Smooth muscle cell (in vitro differentiated cells): Measurements from ENCODE around the gene TNP2. TPM values are rescaled to one million over a fixed set of nuclear protein-coding genes. Genes with fewer than 3 reads are reported as not detected.
"Not testable (repeated sequence)": the region's sequence is repeated elsewhere in the genome, so short reads cannot be mapped to it uniquely, and the experiment has no call there.

ENCODE experiments used
- DNase-seq: peaks from one replicate; lab custom pipeline; 2025; ENCODE audit not compliant: unreplicated experiment; lab: John Stamatoyannopoulos, UW
- H2AFZ ChIP-seq: fragments of 200-600 bp; sonication (generic); 2 replicates; pipeline ENCODE4 v1.6.0; 2016; ENCODE audit warnings: antibody characterized with exemption, low read depth, mild to moderate bottlenecking
- H3F3A ChIP-seq: fragments of 200-600 bp; sonication (generic); 2 replicates; pipeline ENCODE4 v1.6.0; 2017; ENCODE audit warnings: antibody characterized with exemption, low read depth
- H3K27ac ChIP-seq: fragments of 200-600 bp; sonication (generic); 2 replicates; pipeline ENCODE4 v1.5.1; 2016; ENCODE audit warnings: low read depth, mild to moderate bottlenecking
- H3K27me3 ChIP-seq: fragments of 200-600 bp; sonication (generic); 2 replicates; pipeline ENCODE4 v1.6.1; 2016; ENCODE audit warnings: low read depth, mild to moderate bottlenecking
- H3K36me3 ChIP-seq: fragments of 200-600 bp; sonication (generic); 2 replicates; pipeline ENCODE4 v1.5.1; 2016; ENCODE audit warnings: low read depth
- H3K4me1 ChIP-seq: fragments of 200-600 bp; sonication (generic); 2 replicates; pipeline ENCODE4 v1.5.1; 2016; ENCODE audit warnings: low read depth
- H3K4me2 ChIP-seq: fragments of 200-600 bp; sonication (generic); 2 replicates; pipeline ENCODE4 v1.6.0; 2016; ENCODE audit warnings: mild to moderate bottlenecking
- H3K4me3 ChIP-seq: fragments of 200-600 bp; sonication (generic); 2 replicates; pipeline ENCODE4 v1.5.1; 2016; ENCODE audit warnings: mild to moderate bottlenecking
- H3K79me2 ChIP-seq: fragments of 200-600 bp; sonication (generic); 2 replicates; pipeline ENCODE4 v1.6.0; 2016; ENCODE audit warnings: low read depth, mild to moderate bottlenecking
- H3K9ac ChIP-seq: fragments of 200-600 bp; sonication (generic); 2 replicates; pipeline ENCODE4 v1.6.0; 2016; ENCODE audit warnings: low read depth
- H3K9me3 ChIP-seq: fragments of 200-600 bp; sonication (generic); replicated peaks from 2 replicates; pipeline ENCODE4 v1.5.1; 2016; ENCODE audit warnings: low read depth
- H4K20me1 ChIP-seq: fragments of 200-600 bp; sonication (generic); 2 replicates; pipeline ENCODE4 v1.6.0; 2016; ENCODE audit warnings: low read depth
- WGBS: methylation state at CpG from one replicate; pipeline ENCODE4 v1.1.7; 2016; ENCODE audit warnings: low lambda C conversion rate; 5-methylcytosine and 5-hydroxymethylcytosine counted together
- polyA plus RNA-seq: library from polyadenylated mRNA; unstranded; fragments of >200 nt; fragmentation: Nextera tagmentation; extraction: Ambion mirVana; gene quantifications from 2 replicates; pipeline ENCODE4 v1.2.1, GENCODE V29; 2016
- total RNA-seq: library from RNA; depleted of rRNA; stranded (reverse); fragments of >200 nt; gene quantifications from 2 replicates; pipeline ENCODE4 v1.2.3, GENCODE V29; 2014
- TF ChIP-seq, protein P1 (sequence below): fragments of 200-600 bp; sonication (generic); IDR thresholded peaks from 2 replicates; pipeline ENCODE4 v1.5.1; 2017; ENCODE audit warnings: borderline replicate concordance, mild to moderate bottlenecking, antibody characterized with exemption; ENCODE audit not compliant: insufficient read depth, poor library complexity, severe bottlenecking

Gene TNP2
- total and polyA plus RNA-seq, 2 experiments from 2014 or later, result not detected

DNA sequence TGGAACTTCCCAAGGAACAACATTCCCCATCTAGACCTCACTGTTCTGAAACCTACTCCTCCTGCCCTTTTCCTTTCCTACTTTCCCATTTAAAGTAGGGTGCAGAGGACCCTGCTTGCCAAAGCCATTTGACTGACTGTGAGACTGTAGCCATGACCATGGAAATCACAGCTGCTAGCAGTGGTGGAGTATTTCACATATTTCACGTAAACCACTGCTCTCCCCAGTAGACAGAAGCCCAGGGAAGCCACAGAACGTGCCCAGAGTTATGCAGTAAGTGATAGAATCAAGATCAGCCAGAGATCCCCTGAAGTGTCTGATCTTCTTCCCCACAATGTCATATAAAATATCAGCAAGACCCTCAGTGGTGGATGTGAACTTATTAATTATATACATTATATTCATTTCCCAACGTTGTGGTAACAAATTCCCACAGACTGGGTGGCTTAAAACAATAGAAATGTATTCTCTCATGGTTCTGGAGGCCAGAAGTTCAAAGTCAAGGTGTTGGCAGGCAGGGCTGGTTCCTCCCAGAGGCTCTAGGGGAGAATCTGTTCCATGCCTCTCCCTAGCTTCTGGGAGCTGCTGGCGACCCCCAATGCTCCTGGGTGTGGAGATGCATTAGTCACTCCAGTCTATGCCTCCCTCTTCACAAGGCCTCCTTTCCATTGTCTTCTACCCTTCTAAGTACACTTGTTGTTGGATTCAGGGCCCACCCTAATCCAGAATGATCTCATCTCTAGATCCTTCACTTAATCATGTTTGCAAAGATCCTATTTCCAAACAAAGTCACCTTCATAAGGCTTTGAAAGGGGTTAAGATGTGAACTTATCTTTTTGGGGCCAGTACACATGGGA, 32.7 kb upstream of the TNP2 start:
- H3K79me2 ChIP-seq, result no peaks in the 10 kb centered on the region
- TF ChIP-seq, protein P1, sequence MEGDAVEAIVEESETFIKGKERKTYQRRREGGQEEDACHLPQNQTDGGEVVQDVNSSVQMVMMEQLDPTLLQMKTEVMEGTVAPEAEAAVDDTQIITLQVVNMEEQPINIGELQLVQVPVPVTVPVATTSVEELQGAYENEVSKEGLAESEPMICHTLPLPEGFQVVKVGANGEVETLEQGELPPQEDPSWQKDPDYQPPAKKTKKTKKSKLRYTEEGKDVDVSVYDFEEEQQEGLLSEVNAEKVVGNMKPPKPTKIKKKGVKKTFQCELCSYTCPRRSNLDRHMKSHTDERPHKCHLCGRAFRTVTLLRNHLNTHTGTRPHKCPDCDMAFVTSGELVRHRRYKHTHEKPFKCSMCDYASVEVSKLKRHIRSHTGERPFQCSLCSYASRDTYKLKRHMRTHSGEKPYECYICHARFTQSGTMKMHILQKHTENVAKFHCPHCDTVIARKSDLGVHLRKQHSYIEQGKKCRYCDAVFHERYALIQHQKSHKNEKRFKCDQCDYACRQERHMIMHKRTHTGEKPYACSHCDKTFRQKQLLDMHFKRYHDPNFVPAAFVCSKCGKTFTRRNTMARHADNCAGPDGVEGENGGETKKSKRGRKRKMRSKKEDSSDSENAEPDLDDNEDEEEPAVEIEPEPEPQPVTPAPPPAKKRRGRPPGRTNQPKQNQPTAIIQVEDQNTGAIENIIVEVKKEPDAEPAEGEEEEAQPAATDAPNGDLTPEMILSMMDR, result no peak
- H3K27me3 ChIP-seq, result no peaks in the 10 kb centered on the region
- H3K9me3 ChIP-seq, result no peaks in the 10 kb centered on the region
- no peak overlapping the region for H2AFZ ChIP-seq
- no peaks in the 10 kb centered on the region for H4K20me1 ChIP-seq
- no peak overlapping the region for H3K9ac ChIP-seq
- no peak for DNase-seq
- H3F3A ChIP-seq, result no peaks in the 10 kb centered on the region
- no peak overlapping the region for H3K4me2 ChIP-seq
- no peaks in the 10 kb centered on the region for H3K4me1 ChIP-seq
- H3K4me3 ChIP-seq, result no peak overlapping the region
- H3K27ac ChIP-seq, result no peak overlapping the region
- WGBS, result 69% methylated on average over 4 of the region's 4 CpGs
- no peaks in the 10 kb centered on the region for H3K36me3 ChIP-seq

DNA sequence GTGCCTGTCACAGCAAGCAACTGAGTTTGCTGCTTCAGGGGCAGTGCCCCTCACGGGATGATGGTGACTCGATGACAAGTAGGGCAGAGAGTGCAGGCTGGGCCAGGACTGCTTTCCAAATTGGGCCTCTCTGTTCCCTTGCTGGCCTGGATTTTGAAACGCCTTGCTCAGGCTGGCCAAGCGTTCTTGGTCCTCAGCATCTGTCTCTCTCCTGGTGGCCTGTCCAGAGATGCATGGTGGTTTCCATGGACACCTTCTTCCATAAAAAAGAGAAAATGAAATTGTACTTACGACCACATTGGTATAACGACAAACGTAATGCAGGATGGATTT, 31.4 kb upstream of the TNP2 start:
- no peak for DNase-seq
- H3K9me3 ChIP-seq, result no peaks in the 10 kb centered on the region
- H3K79me2 ChIP-seq, result no peaks in the 10 kb centered on the region
- no peak overlapping the region for H3K4me3 ChIP-seq
- no peaks in the 10 kb centered on the region for H3K36me3 ChIP-seq
- no peak overlapping the region for H3K9ac ChIP-seq
- 95% methylated on average over 7 of the region's 7 CpGs for WGBS
- no peaks in the 10 kb centered on the region for H3F3A ChIP-seq
- no peak overlapping the region for H2AFZ ChIP-seq
- no peaks in the 10 kb centered on the region for H3K4me1 ChIP-seq
- no peak overlapping the region for H3K27ac ChIP-seq
- no peak overlapping the region for H3K4me2 ChIP-seq
- TF ChIP-seq, protein P1, result no peak
- no peaks in the 10 kb centered on the region for H4K20me1 ChIP-seq
- H3K27me3 ChIP-seq, result no peaks in the 10 kb centered on the region

DNA sequence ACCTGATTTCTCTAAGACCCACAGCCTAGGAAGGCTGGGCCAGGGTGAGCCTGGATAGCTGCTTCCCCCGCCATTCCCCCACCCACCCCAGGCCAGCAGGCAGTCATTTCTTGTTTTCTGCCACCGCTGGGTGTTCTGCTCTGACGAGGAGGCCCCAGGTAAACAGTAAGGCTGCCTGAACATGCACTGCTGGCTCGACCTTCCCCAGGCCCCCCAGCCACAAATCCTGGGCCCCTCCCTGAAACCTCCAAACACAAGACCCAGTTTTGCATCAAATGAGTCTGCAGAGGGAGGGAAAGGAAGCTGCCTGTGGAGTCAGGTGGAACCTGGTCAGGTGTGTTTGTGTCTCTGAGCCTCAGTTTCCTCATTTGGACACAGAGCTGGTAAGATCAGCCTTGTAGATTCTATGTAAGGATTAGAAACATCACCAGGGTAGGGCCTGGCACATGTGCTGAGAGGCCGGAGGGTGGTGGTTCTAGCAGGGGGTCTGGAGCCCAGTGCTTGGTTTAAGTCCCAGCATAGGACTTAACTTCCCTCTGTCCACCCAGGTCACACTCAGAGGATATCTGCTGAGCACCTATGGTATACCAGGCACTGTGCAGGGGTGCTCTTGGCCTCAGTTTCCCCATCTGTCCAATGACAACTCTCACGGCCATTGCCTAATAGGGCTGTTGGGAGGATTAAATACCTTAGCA, 30.9 kb upstream of the TNP2 start:
- no peaks in the 10 kb centered on the region for H3K9me3 ChIP-seq
- no peaks in the 10 kb centered on the region for H3K79me2 ChIP-seq
- no peak overlapping the region for H3K4me2 ChIP-seq
- no peak overlapping the region for H3K4me3 ChIP-seq
- DNase-seq, result no peak
- no peak overlapping the region for H2AFZ ChIP-seq
- H3K4me1 ChIP-seq, result no peaks in the 10 kb centered on the region
- no peak overlapping the region for H3K9ac ChIP-seq
- TF ChIP-seq, protein P1, result no peak
- no peak overlapping the region for H3K27ac ChIP-seq
- WGBS, result 91% methylated on average over 6 of the region's 6 CpGs
- no peaks in the 10 kb centered on the region for H3F3A ChIP-seq
- no peaks in the 10 kb centered on the region for H4K20me1 ChIP-seq
- H3K36me3 ChIP-seq, result no peaks in the 10 kb centered on the region
- no peaks in the 10 kb centered on the region for H3K27me3 ChIP-seq

DNA sequence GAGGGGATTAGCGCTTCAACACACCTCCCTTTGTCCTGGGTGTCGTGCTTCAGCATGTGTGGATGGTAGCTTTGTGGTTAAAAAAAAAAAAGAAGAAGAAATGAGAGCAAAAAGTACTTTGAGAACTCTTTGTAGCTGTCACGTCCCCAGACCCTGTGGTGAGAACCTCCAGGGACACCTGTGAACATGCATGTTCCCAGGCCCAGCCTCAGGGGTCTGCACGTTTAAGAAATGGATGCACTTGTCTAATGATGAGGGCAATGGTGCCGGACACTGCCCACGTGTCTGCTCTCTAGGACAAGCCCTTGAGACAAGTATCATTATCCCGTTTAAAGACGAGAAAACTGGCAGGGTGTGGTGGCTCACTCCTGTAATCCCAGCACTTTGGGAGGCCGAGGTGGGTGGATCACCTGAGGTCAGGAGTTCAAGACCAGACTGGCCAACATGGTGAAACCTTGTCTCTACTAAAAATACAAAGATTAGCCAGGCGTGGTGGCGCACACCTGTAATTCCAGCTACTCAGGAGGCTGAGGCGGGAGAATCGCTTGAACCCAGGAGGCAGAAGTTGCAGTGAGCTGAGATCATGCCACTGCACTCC, 29.9 kb upstream of the TNP2 start:
- H3K27me3 ChIP-seq, H3K27ac ChIP-seq, H3K9ac ChIP-seq, H3K4me3 ChIP-seq, H3K4me2 ChIP-seq, DNase-seq, H3K79me2 ChIP-seq, H3K4me1 ChIP-seq, H2AFZ ChIP-seq, H3K9me3 ChIP-seq, H3F3A ChIP-seq, H4K20me1 ChIP-seq, H3K36me3 ChIP-seq: not testable (repeated sequence)
- 91% methylated on average over 13 of the region's 13 CpGs for WGBS
